Right lobe of liver (tissue), 6 donors: Measurements from ENCODE around the gene PITPNM3. TPM values are rescaled to one million over a fixed set of nuclear protein-coding genes. Genes with fewer than 3 reads are reported as not detected.
"Not testable (repeated sequence)": the region's sequence is repeated elsewhere in the genome, so short reads cannot be mapped to it uniquely, and the experiment has no call there.

Experiments used
- ATAC-seq, 4 donors: fragments of 200-7000 bp; cut with Tn5 transposase; one replicate each; pipeline ENCODE4 v1.9.1; 2020; ENCODE audit warnings: mild to moderate bottlenecking in 4 of 4, moderate library complexity in 4 of 4
- DNase-seq, 3 donors: peaks; one replicate each; pipeline ENCODE4 v3.0.0-alpha.2; 2020
- H3K27ac ChIP-seq, 3 donors: fragments of 200-600 bp; one replicate each; pipeline ENCODE4 v1.8.0; 2022
- H3K27me3 ChIP-seq, 2 donors: fragments of 200-600 bp; one replicate each; pipeline ENCODE4 v1.8.0; 2022
- H3K36me3 ChIP-seq, 4 donors: fragments of 200-600 bp; sonication (generic) in 1 of 4; one replicate each; pipeline versions ENCODE4 v1.5.1 to v1.8.0; 2017 to 2022; ENCODE audit warnings: control low read depth in 1 of 4
- H3K4me1 ChIP-seq, 4 donors: fragments of 200-600 bp; sonication (generic) in 1 of 4; one replicate each; pipeline versions ENCODE4 v1.5.1 to v1.8.0; 2017 to 2022; ENCODE audit warnings: control low read depth in 1 of 4
- H3K4me3 ChIP-seq, 3 donors: fragments of 200-600 bp; one replicate each; pipeline ENCODE4 v1.8.0; 2022
- H3K9me3 ChIP-seq, 4 donors: fragments of 200-600 bp; sonication (generic) in 1 of 4; one replicate each; pipeline versions ENCODE4 v1.5.1 to v1.8.0; 2017 to 2022; ENCODE audit warnings: control low read depth in 1 of 4
- POLR2A ChIP-seq: fragments of 450-650 bp; IDR thresholded peaks from one replicate; pipeline ENCODE4 v1.6.1; 2017; ENCODE audit warnings: antibody characterized with exemption, mild to moderate bottlenecking
- WGBS: methylation state at CpG from one replicate; pipeline ENCODE4 v1.1.6; 2018; ENCODE audit warnings: low coverage, low lambda C conversion rate; ENCODE audit not compliant: insufficient coverage; ENCODE audit errors: missing lambda C conversion rate; 5-methylcytosine and 5-hydroxymethylcytosine counted together
- intact Hi-C, 2 donors: fragments of 100-400 bp; cut with DNase I; formaldehyde crosslinking; loops; one replicate each; pipeline versions ENCODE4 v1.11.2 to v1.14.1; 2022
- total RNA-seq, 6 experiments: library from RNA; depleted of rRNA in 2 of 6; stranded (reverse); fragments of >200 nt in 2 of 6; fragmentation: NEBNext Ultra II Directional in 3 of 6; extraction: Animal tissue kit (Norgen Biotek cat#: 25700) in 3 of 6; gene quantifications; one replicate each; pipeline versions ENCODE4 v1.1.0 to v1.2.4, GENCODE V29; 2016 to 2023
- TF ChIP-seq, protein P1 (sequence below), 4 donors: fragments of 200-600 bp in 3 of 4; fragments of 450-650 bp in 1 of 4; IDR thresholded peaks; one replicate each; pipeline versions ENCODE4 v1.5.1 to v1.8.0; 2016 to 2022; ENCODE audit warnings: antibody characterized with exemption in 4 of 4, mild to moderate bottlenecking in 2 of 4
- donor health status: DM: no; HTN: yes; CAD: no.
- donor health status: DM: no; HTN: no; CAD: no.
- donor health status: DM: no; HTN: no; CAD: no.
- donor health status: DM: no; HTN: yes; CAD: no.
- donor health status: DM: no; HTN: yes; CAD: no.

The PITPNM3 gene
- total RNA-seq, 6 experiments from 2014 or later, result 0.91 to 3.8 (median 1.2) TPM

DNA sequence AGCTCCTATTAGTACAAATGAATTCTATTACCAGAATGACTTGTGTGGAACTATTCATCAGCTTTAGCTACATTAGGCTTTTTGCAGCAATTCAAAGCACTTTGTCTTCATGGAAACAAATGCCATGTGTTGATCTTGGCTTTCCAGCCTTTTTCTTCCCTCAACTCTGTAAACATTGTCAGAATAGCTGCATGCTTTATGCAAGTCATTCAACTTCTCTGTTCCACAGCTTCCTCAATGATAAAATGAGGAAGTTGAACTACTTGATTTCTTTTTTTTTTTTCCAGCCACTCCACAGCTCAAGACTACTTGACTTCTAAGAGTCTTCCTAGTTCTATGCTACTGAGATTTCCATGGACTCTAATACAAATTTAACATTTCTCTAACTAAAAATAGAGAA is 43.0 kb upstream of the PITPNM3 start:
- Histone ChIP-seq H3K9me3 (no peaks in the 10 kb centered on the region), H3K4me3 (no peak overlapping the region), H3K4me1 (peaks cover 0 to 24% (median 6%) of the 10 kb centered on the region in 4 donors), H3K36me3 (peaks cover 0 to 12% (median 3%) of the 10 kb centered on the region in 4 donors), H3K27me3 (no peaks in the 10 kb centered on the region), H3K27ac (no peak overlapping the region)
- no peak for DNase-seq
- no peak for TF ChIP-seq POLR2A
- TF ChIP-seq, protein P1, sequence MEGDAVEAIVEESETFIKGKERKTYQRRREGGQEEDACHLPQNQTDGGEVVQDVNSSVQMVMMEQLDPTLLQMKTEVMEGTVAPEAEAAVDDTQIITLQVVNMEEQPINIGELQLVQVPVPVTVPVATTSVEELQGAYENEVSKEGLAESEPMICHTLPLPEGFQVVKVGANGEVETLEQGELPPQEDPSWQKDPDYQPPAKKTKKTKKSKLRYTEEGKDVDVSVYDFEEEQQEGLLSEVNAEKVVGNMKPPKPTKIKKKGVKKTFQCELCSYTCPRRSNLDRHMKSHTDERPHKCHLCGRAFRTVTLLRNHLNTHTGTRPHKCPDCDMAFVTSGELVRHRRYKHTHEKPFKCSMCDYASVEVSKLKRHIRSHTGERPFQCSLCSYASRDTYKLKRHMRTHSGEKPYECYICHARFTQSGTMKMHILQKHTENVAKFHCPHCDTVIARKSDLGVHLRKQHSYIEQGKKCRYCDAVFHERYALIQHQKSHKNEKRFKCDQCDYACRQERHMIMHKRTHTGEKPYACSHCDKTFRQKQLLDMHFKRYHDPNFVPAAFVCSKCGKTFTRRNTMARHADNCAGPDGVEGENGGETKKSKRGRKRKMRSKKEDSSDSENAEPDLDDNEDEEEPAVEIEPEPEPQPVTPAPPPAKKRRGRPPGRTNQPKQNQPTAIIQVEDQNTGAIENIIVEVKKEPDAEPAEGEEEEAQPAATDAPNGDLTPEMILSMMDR (IDR thresholded peaks at IDR 0.05), result no peak
- ATAC-seq, result peak; percentile 47 to 74 (median 58)
- intact Hi-C loops, result no loop called here

DNA sequence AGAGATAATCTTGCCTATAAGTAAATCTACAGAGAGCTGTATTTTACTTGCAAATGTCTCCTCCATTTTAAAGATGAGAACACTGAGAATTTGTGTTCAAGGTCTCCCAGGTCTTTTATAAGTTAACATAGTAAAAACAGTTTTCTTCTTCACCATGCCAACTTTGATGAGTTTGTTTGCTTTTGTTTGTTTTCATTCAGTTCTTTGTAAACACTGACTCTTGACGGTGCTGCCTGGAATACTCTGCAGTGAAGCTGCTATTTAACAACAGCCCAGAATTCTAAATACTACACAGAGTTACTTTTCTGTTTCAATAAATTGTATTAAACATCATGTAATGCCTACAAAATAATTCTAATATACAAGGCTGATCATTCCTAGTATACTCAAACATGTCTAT is 41.4 kb upstream of the PITPNM3 start:
- intact Hi-C loops, result no loop called here
- Histone ChIP-seq H3K9me3 (no peaks in the 10 kb centered on the region), H3K4me1 (peaks cover 0 to 24% (median 6%) of the 10 kb centered on the region in 4 donors), H3K4me3 (no peak overlapping the region), H3K27ac (no peak overlapping the region), H3K36me3 (peaks cover 0 to 12% (median 3%) of the 10 kb centered on the region in 4 donors), H3K27me3 (no peaks in the 10 kb centered on the region)
- peak; percentile 50 to 60 (median 56) for ATAC-seq
- TF ChIP-seq, protein P1 (IDR thresholded peaks at IDR 0.05), result no peak
- no peak for TF ChIP-seq POLR2A
- no peak for DNase-seq
- WGBS, result 13% methylated on average over 1 of the region's 1 CpG

DNA sequence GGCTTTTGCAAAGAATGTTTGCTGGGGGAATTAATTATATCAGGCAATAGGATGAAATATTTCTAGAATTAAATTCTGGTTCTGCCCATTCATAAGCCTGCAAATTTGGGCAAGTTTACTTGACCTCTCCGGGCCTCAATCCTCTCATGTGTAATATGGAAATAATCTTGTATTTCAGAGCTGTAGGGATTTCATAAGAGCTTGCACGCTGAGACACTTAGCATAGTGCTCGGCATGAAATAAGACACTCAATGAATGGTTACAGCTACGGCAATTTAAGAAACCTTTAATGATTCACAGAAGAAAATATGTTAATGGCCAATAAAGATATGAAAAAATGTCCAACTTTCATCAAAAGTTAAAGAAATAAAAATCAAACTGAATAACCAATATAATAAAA is 40.6 kb upstream of the PITPNM3 start:
- WGBS, result 95% methylated on average over 4 of the region's 4 CpGs
- Histone ChIP-seq H3K36me3 (peaks cover 0 to 12% (median 3%) of the 10 kb centered on the region in 4 donors), H3K9me3 (no peaks in the 10 kb centered on the region), H3K27ac (no peak overlapping the region), H3K4me1 (peaks cover 0 to 24% (median 6%) of the 10 kb centered on the region in 4 donors), H3K27me3 (no peaks in the 10 kb centered on the region), H3K4me3 (no peak overlapping the region)
- TF ChIP-seq POLR2A, result no peak
- TF ChIP-seq, protein P1 (IDR thresholded peaks at IDR 0.05), result no peak
- DNase-seq (no peak), ATAC-seq (no peak)
- intact Hi-C loops, result no loop called here

DNA sequence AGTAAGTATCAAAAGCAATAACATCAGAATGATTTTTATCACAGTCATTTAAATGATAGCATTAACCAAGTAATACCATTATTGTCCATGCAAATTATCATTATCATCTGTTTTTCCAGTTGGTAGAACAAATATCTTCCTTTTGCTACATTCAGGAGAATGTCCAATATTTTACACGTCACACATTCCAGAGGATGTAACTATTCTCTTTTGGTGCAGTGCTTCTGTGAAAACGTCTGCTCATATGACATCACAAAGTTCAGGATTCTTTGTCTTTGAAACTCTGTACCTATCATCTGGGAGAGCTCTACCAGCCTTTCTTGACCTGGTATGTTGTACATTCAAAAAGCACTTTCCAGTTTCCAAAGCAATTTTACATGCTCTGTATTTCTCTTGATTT is 40.2 kb upstream of the PITPNM3 start:
- Histone ChIP-seq H3K27me3 (no peaks in the 10 kb centered on the region), H3K4me3 (no peak overlapping the region), H3K9me3 (no peaks in the 10 kb centered on the region), H3K27ac (no peak overlapping the region), H3K4me1 (peaks cover 0 to 24% (median 6%) of the 10 kb centered on the region in 4 donors), H3K36me3 (peaks cover 0 to 12% (median 3%) of the 10 kb centered on the region in 4 donors)
- ATAC-seq (no peak), DNase-seq (no peak)
- intact Hi-C loops, result no loop called here
- TF ChIP-seq, protein P1 (IDR thresholded peaks at IDR 0.05), result no peak
- no peak for TF ChIP-seq POLR2A
- WGBS, result 75% methylated on average over 2 of the region's 2 CpGs

DNA sequence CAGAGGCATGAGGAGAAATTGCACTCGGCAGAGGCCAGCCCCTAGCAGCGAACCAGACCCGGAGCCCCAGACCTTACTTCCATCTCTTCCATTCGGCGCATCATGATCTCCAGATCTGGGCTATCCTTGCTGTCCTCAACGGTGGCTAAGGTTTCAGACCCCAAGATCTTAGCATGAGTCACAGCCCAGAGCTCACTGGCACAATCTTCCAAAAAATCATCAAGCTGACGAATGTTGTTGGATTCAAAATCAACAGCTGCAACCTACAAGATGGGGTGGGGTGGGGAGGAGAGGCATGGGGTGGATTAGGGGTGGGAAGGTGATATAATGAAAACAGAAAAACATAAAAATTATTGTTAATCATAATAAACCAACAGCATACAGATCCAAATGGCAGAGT is 39.7 kb upstream of the PITPNM3 start:
- TF ChIP-seq, protein P1 (IDR thresholded peaks at IDR 0.05), result no peak
- no peak for TF ChIP-seq POLR2A
- Histone ChIP-seq H3K27ac (no peak overlapping the region), H3K9me3 (no peaks in the 10 kb centered on the region), H3K27me3 (no peaks in the 10 kb centered on the region), H3K4me3 (no peak overlapping the region), H3K36me3 (peaks cover 0 to 12% (median 3%) of the 10 kb centered on the region in 4 donors), H3K4me1 (peaks cover 0 to 24% (median 6%) of the 10 kb centered on the region in 4 donors)
- 100% methylated on average over 2 of the region's 7 CpGs for WGBS
- intact Hi-C loops, result no loop called here
- no peak for ATAC-seq
- DNase-seq, result no peak

DNA sequence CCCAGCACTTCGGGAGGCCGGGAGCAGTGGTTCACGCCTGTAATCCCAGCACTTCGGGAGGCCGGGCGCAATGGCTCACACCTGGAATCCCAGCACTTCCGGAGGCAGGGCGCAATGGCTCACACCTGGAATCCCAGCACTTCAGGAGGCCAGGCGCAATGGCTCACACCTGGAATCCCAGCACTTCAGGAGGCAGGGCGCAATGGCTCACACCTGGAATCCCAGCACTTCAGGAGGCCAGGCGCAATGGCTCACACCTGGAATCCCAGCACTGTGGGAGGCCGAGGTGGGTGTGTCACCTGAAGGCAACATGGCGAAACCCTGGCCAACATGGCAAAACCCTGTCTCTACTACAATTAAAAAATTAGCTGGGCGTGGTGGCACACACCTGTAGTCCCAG is 37.0 kb upstream of the PITPNM3 start:
- H3K27me3 ChIP-seq, H3K9me3 ChIP-seq, DNase-seq, ATAC-seq, H3K27ac ChIP-seq, H3K4me3 ChIP-seq, intact Hi-C loops: not testable (repeated sequence)
- H3K4me1 ChIP-seq, result peaks cover 0 to 11% (median 5%) of the 10 kb centered on the region in 4 donors
- 100% methylated on average over 2 of the region's 14 CpGs for WGBS
- peaks cover 0 to 24% (median 10%) of the 10 kb centered on the region in 4 donors for H3K36me3 ChIP-seq
